Regular cardiac myocyte (primary cell): Measurements from ENCODE around the gene GJA8. TPM values are rescaled to one million over a fixed set of nuclear protein-coding genes. Genes with fewer than 3 reads are reported as not detected.

Experiments
- total RNA-seq: library from RNA; depleted of rRNA; stranded (reverse); fragments of >200 nt; gene quantifications from 2 replicates; pipeline ENCODE4 v1.2.3, GENCODE V29; 2014

GJA8 gene
- total RNA-seq = not detected in 2 replicates

GRCh38 chr1:147902253-147902845 lies at the start of gene GJA8:
Gene GJA8, plus strand, starts transcription at chr1:147902795. Its CDS starts 5,161 bp downstream, at chr1:147907956.

GRCh38 chr1:147928236-147929132 lies 25.9 kb downstream of the GJA8 start, which contains the start of gene GPR89B:
Gene GPR89B, plus strand, starts transcription at chr1:147928420. Its CDS starts 117 bp downstream, at chr1:147928537.

Other genes with a start within 250 kb of the GJA8 start
- gene ACP6, start 232.3 kb upstream of the GJA8 start, total RNA-seq = 4.4 and 5.1 TPM in 2 replicates
- gene GJA5, start 142.2 kb upstream of the GJA8 start, total RNA-seq = 3.7 and 25.7 TPM in 2 replicates
- 18.8 and 20.9 TPM in 2 replicates for gene GPR89B, start 25.6 kb downstream of the GJA8 start, total RNA-seq
- gene NBPF11, start 249.5 kb downstream of the GJA8 start, total RNA-seq = 2.5 and 3.9 TPM in 2 replicates